Measurements from ENCODE around the gene ACOT11. TPM values are rescaled to one million over a fixed set of nuclear protein-coding genes. Genes with fewer than 3 reads are reported as not detected.

ACOT11 gene
- total and polyA plus RNA-seq, 7 donors = 8.9 to 40.9 (median 22.1) TPM

DNA sequence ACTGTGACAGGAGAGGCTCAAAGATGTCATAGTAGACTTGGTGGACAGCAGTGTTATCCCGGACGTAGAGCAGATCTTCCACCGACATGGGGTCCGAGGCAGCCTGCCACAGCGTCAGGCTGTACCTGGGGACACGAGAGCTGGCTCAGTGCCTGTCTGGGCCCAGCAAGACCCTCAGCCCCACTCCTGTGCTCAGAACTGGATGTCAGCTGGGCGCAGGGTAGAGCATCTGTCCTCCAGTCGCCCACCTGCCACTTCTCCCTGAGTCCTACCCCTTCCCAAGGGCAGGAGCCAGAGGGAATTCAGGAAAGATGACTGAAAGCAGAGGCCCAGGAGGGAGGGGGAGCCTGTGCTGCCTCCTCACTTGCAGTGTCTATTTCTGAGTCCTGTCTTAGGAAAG is 63.6 kb downstream of the ACOT11 start:
- Histone ChIP-seq H3K9me3 (no peaks in the 10 kb centered on the region), H3K36me3 (peaks cover 0 to 29% (median 9%) of the 10 kb centered on the region in 4 donors), H3K27me3 (no peaks in the 10 kb centered on the region), H3K4me3 (no peak overlapping the region), H3K27ac (no peak overlapping the region), H3K4me1 (no peaks in the 10 kb centered on the region)
- intact Hi-C loops (cut with DNase I) = no loop called here
- no peak for DNase-seq
- no peak for TF ChIP-seq POLR2AphosphoS5 (IDR thresholded peaks at IDR 0.05)
- TF ChIP-seq POLR2A (IDR thresholded peaks at IDR 0.05) = no peak
- TF ChIP-seq EP300 (IDR thresholded peaks at IDR 0.05) = no peak
- TF ChIP-seq, protein P1, sequence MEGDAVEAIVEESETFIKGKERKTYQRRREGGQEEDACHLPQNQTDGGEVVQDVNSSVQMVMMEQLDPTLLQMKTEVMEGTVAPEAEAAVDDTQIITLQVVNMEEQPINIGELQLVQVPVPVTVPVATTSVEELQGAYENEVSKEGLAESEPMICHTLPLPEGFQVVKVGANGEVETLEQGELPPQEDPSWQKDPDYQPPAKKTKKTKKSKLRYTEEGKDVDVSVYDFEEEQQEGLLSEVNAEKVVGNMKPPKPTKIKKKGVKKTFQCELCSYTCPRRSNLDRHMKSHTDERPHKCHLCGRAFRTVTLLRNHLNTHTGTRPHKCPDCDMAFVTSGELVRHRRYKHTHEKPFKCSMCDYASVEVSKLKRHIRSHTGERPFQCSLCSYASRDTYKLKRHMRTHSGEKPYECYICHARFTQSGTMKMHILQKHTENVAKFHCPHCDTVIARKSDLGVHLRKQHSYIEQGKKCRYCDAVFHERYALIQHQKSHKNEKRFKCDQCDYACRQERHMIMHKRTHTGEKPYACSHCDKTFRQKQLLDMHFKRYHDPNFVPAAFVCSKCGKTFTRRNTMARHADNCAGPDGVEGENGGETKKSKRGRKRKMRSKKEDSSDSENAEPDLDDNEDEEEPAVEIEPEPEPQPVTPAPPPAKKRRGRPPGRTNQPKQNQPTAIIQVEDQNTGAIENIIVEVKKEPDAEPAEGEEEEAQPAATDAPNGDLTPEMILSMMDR (IDR thresholded peaks at IDR 0.05) = no peak
- WGBS, 2 donors = 90 to 92% methylated on average over 8 of the region's 8 CpGs

DNA sequence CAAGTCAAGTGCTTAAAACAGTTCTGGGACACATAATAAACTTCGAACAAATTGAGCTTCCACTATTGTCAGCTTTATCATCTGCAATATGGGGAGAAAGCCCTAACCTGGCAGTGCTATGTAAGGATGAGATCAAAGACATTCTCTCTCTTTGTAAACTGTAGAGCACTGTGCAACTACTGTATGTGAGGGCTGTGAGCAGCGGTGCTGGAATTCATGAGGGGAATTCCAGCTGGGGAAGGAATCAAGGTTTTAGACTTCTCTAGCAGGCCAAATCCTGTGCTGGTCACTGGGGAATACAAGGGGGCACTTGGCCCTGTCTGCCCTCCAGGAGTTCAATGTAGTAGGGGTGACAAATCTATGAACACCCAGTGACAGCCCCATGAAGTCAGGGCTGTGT is 66.0 kb downstream of the ACOT11 start:
- 70 to 76% methylated on average over 2 of the region's 2 CpGs for WGBS, 2 donors
- TF ChIP-seq, protein P1 (IDR thresholded peaks at IDR 0.05) = no peak
- no peak for TF ChIP-seq POLR2AphosphoS5 (IDR thresholded peaks at IDR 0.05)
- no peak for TF ChIP-seq EP300 (IDR thresholded peaks at IDR 0.05)
- no peak for TF ChIP-seq POLR2A (IDR thresholded peaks at IDR 0.05)

DNA sequence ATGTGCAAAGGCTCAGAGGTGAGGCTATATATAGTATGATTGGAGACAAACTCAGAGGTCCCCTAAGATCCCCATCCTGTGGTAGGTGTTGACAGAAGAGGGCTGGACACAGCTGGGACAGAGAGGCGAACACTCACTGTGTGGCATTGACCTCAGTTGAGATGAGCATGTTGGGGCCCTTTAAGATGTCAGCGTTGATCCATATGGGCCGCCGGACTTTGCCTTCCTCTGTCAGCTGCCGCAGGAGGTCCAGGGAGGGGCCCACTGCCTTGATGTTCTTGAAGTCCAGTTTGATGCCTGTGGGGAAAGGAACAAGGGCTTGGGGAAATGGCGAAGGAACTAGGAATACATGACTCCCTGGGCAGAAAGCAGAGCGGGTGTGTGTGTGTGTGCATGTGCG is 66.5 kb downstream of the ACOT11 start:
- Histone ChIP-seq H3K36me3 (peaks cover 0 to 2% (median 0%) of the 10 kb centered on the region in 4 donors), H3K9me3 (no peaks in the 10 kb centered on the region), H3K27me3 (no peaks in the 10 kb centered on the region), H3K4me3 (no peak overlapping the region), H3K4me1 (no peaks in the 10 kb centered on the region), H3K27ac (no peak overlapping the region)
- no peak for TF ChIP-seq POLR2A (IDR thresholded peaks at IDR 0.05)
- no peak for TF ChIP-seq EP300 (IDR thresholded peaks at IDR 0.05)
- TF ChIP-seq, protein P1 (IDR thresholded peaks at IDR 0.05) = no peak
- no peak for TF ChIP-seq POLR2AphosphoS5 (IDR thresholded peaks at IDR 0.05)
- intact Hi-C loops (cut with DNase I) = no loop called here
- peak; percentile 52 for DNase-seq
- 45 to 71% methylated on average over 8 of the region's 8 CpGs for WGBS, 2 donors

More for the DNA sequence above, 66.0 kb downstream of the ACOT11 start:
- DNase-seq = peak; percentile 13
- H3K36me3 ChIP-seq = peaks cover 0 to 8% (median 1%) of the 10 kb centered on the region in 4 donors
- H3K27me3 ChIP-seq = no peaks in the 10 kb centered on the region
- intact Hi-C loops (cut with DNase I) = no loop called here
- H3K4me1 ChIP-seq = no peaks in the 10 kb centered on the region
- H3K4me3 ChIP-seq = no peak overlapping the region
- no peak overlapping the region for H3K27ac ChIP-seq
- no peaks in the 10 kb centered on the region for H3K9me3 ChIP-seq

DNA sequence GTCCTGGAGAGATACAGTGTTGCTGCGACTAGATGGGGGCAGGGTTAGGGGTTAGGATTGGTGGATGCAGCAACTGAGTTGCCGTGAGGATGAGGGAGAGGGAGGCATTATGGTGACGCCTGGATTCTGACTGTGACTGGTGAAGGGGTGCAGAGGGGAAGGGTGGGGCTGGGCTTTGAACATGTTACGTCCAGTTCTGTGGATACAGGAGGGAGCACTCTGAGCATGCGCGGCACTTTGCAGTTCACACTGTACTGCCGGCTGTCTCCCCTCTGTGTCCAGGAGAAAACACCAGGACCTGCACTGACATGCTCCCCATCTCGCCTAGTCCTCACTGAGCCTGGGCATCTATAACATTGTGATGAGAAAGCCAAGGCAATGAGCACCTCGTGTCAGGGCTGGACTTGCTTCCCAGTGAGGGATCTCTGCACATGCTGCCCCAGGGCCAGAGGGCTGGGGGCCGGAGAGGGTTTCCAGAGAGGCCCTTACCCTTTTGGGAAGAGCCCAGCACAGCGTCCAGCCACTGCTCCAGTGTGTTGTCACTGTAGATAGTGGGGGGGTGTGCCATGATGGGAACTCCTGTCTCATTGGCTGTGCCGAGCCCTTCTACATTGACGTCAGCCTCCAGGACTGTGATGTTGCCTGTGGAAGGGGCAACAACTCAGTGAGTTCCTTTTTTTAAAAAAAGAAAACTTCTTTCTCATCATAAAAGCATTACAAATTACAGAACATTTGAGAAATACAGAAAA is 67.7 kb downstream of the ACOT11 start:
- WGBS, 2 donors = 79% methylated on average over 13 of the region's 13 CpGs
- H3K36me3 ChIP-seq = no peaks in the 10 kb centered on the region
- no peak for TF ChIP-seq EP300 (IDR thresholded peaks at IDR 0.05)
- TF ChIP-seq POLR2A (IDR thresholded peaks at IDR 0.05) = no peak
- TF ChIP-seq POLR2AphosphoS5 (IDR thresholded peaks at IDR 0.05) = no peak
- TF ChIP-seq, protein P1 (IDR thresholded peaks at IDR 0.05) = no peak
- no peaks in the 10 kb centered on the region for H3K27me3 ChIP-seq
- no peaks in the 10 kb centered on the region for H3K4me1 ChIP-seq
- intact Hi-C loops (cut with DNase I) = no loop called here
- no peak overlapping the region for H3K4me3 ChIP-seq
- peak; percentile 57 for DNase-seq
- H3K27ac ChIP-seq = no peak overlapping the region
- no peaks in the 10 kb centered on the region for H3K9me3 ChIP-seq

Data from sigmoid colon (tissue), 7 donors.